H1 (cell line): ENCODE measurements around the gene TAF4. TPM values are rescaled to one million over a fixed set of nuclear protein-coding genes. Genes with fewer than 3 reads are reported as not detected.
A peak's percentile ranks its signal among the peaks of the same experiment; 100 is the strongest.

Source experiments
- CTCF ChIA-PET: fragments of 300-600 bp; sonication (Branson Sonifier 250); formaldehyde crosslinking; loops from one replicate; lab custom pipeline; 2021; ENCODE audit not compliant: partially characterized antibody; lab: Charles Lee
- POLR2A ChIA-PET: fragments of 300-600 bp; sonication (Branson Sonifier 250); formaldehyde crosslinking; loops from one replicate; lab custom pipeline; 2021; ENCODE audit warnings: inconsistent platforms; ENCODE audit not compliant: partially characterized antibody; lab: Charles Lee
- DNase-seq, 2 experiments: peaks; one replicate each; pipeline versions ENCODE4 v3.0.0 to v3.0.0-alpha.2; 2010 to 2022; ENCODE audit warnings: low spot score in 2 of 2, low read depth in 1 of 2, mixed read lengths in 1 of 2
- FAIRE-seq: peaks from 2 replicates; lab custom pipeline; 2011; peaks lifted over from hg19 to GRCh38; lab: Jason Lieb, UNC
- H2AFZ ChIP-seq: 2 replicates; pipeline ENCODE4 v1.8.1; 2012; ENCODE audit warnings: low read length, inconsistent platforms
- H2AK5ac ChIP-seq: 2 replicates; pipeline ENCODE4 v1.6.1; 2013; ENCODE audit warnings: low read depth, low read length
- H2BK120ac ChIP-seq: replicated peaks from 2 replicates; pipeline ENCODE3; 2013; ENCODE audit warnings: low read depth, low read length, inconsistent platforms
- H2BK12ac ChIP-seq: 2 replicates; pipeline ENCODE4 v1.6.1; 2013; ENCODE audit warnings: low read depth, low read length
- H2BK15ac ChIP-seq: 2 replicates; pipeline ENCODE4 v1.6.1; 2013; ENCODE audit warnings: low read length
- H2BK20ac ChIP-seq: 2 replicates; pipeline ENCODE4 v1.6.1; 2013; ENCODE audit warnings: low read length
- H2BK5ac ChIP-seq: 2 replicates; pipeline ENCODE4 v1.6.1; 2013; ENCODE audit warnings: low read depth, low read length
- H3K14ac ChIP-seq: 2 replicates; pipeline ENCODE4 v1.6.1; 2013; ENCODE audit warnings: inconsistent platforms; ENCODE audit not compliant: insufficient read length
- H3K18ac ChIP-seq: 2 replicates; pipeline ENCODE4 v1.6.1; 2013; ENCODE audit warnings: low read length; ENCODE audit errors: extremely low read depth
- H3K23ac ChIP-seq: 2 replicates; pipeline ENCODE4 v1.6.1; 2013; ENCODE audit warnings: inconsistent platforms; ENCODE audit not compliant: insufficient read length
- H3K23me2 ChIP-seq: 2 replicates; pipeline ENCODE4 v1.6.1; 2013; ENCODE audit warnings: low read depth, low read length
- H3K27ac ChIP-seq: 2 replicates; pipeline ENCODE4 v1.6.1; 2011; ENCODE audit warnings: low read depth, low read length, inconsistent platforms
- H3K27me3 ChIP-seq, 4 experiments: replicated peaks in 1 of 4; 1 replicate in 1 of 4; 2 replicates in 3 of 4; pipeline versions ENCODE4 v1.6.1 to v1.8.1; 2011 to 2013; ENCODE audit warnings: low read length in 3 of 4, mild to moderate bottlenecking in 3 of 4, inconsistent platforms in 2 of 4, mixed read lengths in 2 of 4, moderate library complexity in 1 of 4; ENCODE audit not compliant: control insufficient read depth in 3 of 4, insufficient read depth in 3 of 4; ENCODE audit errors: extremely low read depth in 1 of 4
- H3K36me3 ChIP-seq, 4 experiments: 2 replicates each; pipeline versions ENCODE4 v1.6.1 to v1.8.1; 2011 to 2013; ENCODE audit warnings: mild to moderate bottlenecking in 4 of 4, low read length in 3 of 4, moderate library complexity in 2 of 4, control low read depth in 1 of 4, inconsistent platforms in 1 of 4; ENCODE audit not compliant: insufficient read depth in 4 of 4, control insufficient read depth in 2 of 4
- H3K4ac ChIP-seq: replicated peaks from 2 replicates; pipeline ENCODE3; 2013; ENCODE audit warnings: low read length, low read depth, mixed read lengths, inconsistent platforms; ENCODE audit not compliant: insufficient read length
- H3K4me1 ChIP-seq, 4 experiments: replicated peaks in 1 of 4; 1 replicate in 1 of 4; 2 replicates in 3 of 4; pipeline versions ENCODE4 v1.6.1 to v1.8.1; 2011 to 2013; ENCODE audit warnings: low read length in 3 of 4, inconsistent platforms in 2 of 4, mixed read lengths in 1 of 4; ENCODE audit not compliant: insufficient read depth in 4 of 4, control insufficient read depth in 3 of 4
- H3K4me2 ChIP-seq, 2 experiments: 2 replicates each; pipeline versions ENCODE4 v1.6.1 to v1.8.1; 2011 to 2013; ENCODE audit warnings: low read depth in 2 of 2, low read length in 2 of 2, control low read depth in 1 of 2, inconsistent platforms in 1 of 2, mild to moderate bottlenecking in 1 of 2; ENCODE audit not compliant: insufficient read depth in 1 of 2
- H3K4me3 ChIP-seq, 4 experiments: fragments of 200-600, 300-600 bp in 1 of 4; sonication (generic), shearing (Covaris generic), sonication (Bioruptor Twin) in 1 of 4; 2 replicates each; pipeline versions ENCODE4 v1.5.1 to v1.8.1; 2011 to 2016; ENCODE audit warnings: low read length in 4 of 4, low read depth in 3 of 4, control low read depth in 2 of 4, inconsistent platforms in 2 of 4, mild to moderate bottlenecking in 2 of 4, mixed read lengths in 1 of 4, moderate library complexity in 1 of 4; ENCODE audit not compliant: insufficient read depth in 2 of 4; ENCODE audit errors: extremely low read depth in 1 of 4
- H3K56ac ChIP-seq: replicated peaks from 2 replicates; pipeline ENCODE3; 2013; ENCODE audit warnings: low read depth, mild to moderate bottlenecking, mixed read lengths, low read length, inconsistent platforms; ENCODE audit not compliant: insufficient read length
- H3K79me1 ChIP-seq: 2 replicates; pipeline ENCODE4 v1.6.1; 2013; ENCODE audit warnings: low read depth, low read length, control low read depth
- H3K79me2 ChIP-seq, 2 experiments: 2 replicates each; pipeline versions ENCODE4 v1.6.1 to v1.8.1; 2012 to 2013; ENCODE audit warnings: low read length in 2 of 2, mild to moderate bottlenecking in 2 of 2, inconsistent platforms in 1 of 2; ENCODE audit not compliant: insufficient read depth in 2 of 2, control insufficient read depth in 1 of 2
- H3K9ac ChIP-seq, 4 experiments: replicated peaks in 1 of 4; 1 replicate in 1 of 4; 2 replicates in 3 of 4; pipeline versions ENCODE4 v1.6.1 to v1.8.1; 2011 to 2013; ENCODE audit warnings: low read depth in 3 of 4, low read length in 3 of 4, control low read depth in 2 of 4, mild to moderate bottlenecking in 2 of 4, moderate library complexity in 2 of 4, inconsistent platforms in 1 of 4; ENCODE audit errors: extremely low read depth in 1 of 4
- H3K9me3 ChIP-seq, 2 experiments: 2 replicates each; pipeline versions ENCODE4 v1.6.1 to v1.8.1; 2012 to 2013; ENCODE audit warnings: mild to moderate bottlenecking in 2 of 2, moderate library complexity in 2 of 2, control low read depth in 1 of 2, inconsistent platforms in 1 of 2, low read depth in 1 of 2, low read length in 1 of 2, mixed read lengths in 1 of 2; ENCODE audit not compliant: insufficient read depth in 2 of 2
- H4K20me1 ChIP-seq, 2 experiments: replicated peaks in 1 of 2; 2 replicates each; pipeline versions ENCODE3 to v1.8.1; 2011 to 2013; ENCODE audit warnings: inconsistent platforms in 2 of 2, low read length in 2 of 2, mild to moderate bottlenecking in 1 of 2; ENCODE audit not compliant: insufficient read depth in 2 of 2, control insufficient read depth in 1 of 2
- H4K5ac ChIP-seq: 2 replicates; pipeline ENCODE4 v1.6.1; 2013; ENCODE audit warnings: low read length, low read depth, mixed read lengths, inconsistent platforms; ENCODE audit not compliant: insufficient read length
- H4K8ac ChIP-seq: 2 replicates; pipeline ENCODE4 v1.8.0; 2013; ENCODE audit warnings: mild to moderate bottlenecking, moderate library complexity, low read length, inconsistent platforms; ENCODE audit not compliant: insufficient read depth; ENCODE audit errors: extremely low read depth
- H4K91ac ChIP-seq: replicated peaks from 2 replicates; pipeline ENCODE3; 2013; ENCODE audit warnings: low read length, mixed read lengths, inconsistent platforms; ENCODE audit not compliant: insufficient read length
- ASH2L ChIP-seq: fragments of 200-600, 300-600 bp; sonication (generic); IDR thresholded peaks from one replicate; pipeline ENCODE4 v1.7.1; 2017; ENCODE audit warnings: low read length
- BCL11A ChIP-seq, 2 experiments: IDR thresholded peaks; one replicate each; pipeline ENCODE4 v1.6.1; 2011; ENCODE audit warnings: low read depth in 2 of 2, low read length in 2 of 2, mild to moderate bottlenecking in 2 of 2
- CBX5 ChIP-seq: fragments of 300-800, 300-1000 bp; sonication (generic); IDR thresholded peaks from 2 replicates; pipeline ENCODE4 v1.7.1; 2016; ENCODE audit warnings: antibody characterized with exemption, low read length, low read depth
- CHD2 ChIP-seq: IDR thresholded peaks from 2 replicates; pipeline ENCODE4 v1.6.1; 2012; ENCODE audit warnings: low read length, improper control_type of control experiment
- EZH2 ChIP-seq: fragments of 200-600 bp; sonication (generic); IDR thresholded peaks from 2 replicates; pipeline ENCODE4 v1.7.1; 2012; ENCODE audit warnings: low read depth, mild to moderate bottlenecking, moderate library complexity, low read length, inconsistent platforms; ENCODE audit not compliant: severe bottlenecking
- NANOG ChIP-seq: IDR thresholded peaks from 2 replicates; pipeline ENCODE4 v1.6.1; 2011; ENCODE audit warnings: low read length, low read depth, mild to moderate bottlenecking, inconsistent platforms; ENCODE audit not compliant: insufficient read depth, poor library complexity, severe bottlenecking
- RBBP5 ChIP-seq: IDR thresholded peaks from 2 replicates; pipeline ENCODE4 v1.7.1; 2012; ENCODE audit warnings: low read depth, mild to moderate bottlenecking, inconsistent platforms, low read length, moderate library complexity, borderline replicate concordance
- SAP30 ChIP-seq: fragments of 300-600 bp; sonication (generic); IDR thresholded peaks from 2 replicates; pipeline ENCODE4 v1.7.1; 2012; ENCODE audit warnings: low read length, moderate library complexity, mild to moderate bottlenecking, inconsistent platforms; ENCODE audit not compliant: insufficient read depth, insufficient replicate concordance
- SP4 ChIP-seq: IDR thresholded peaks from 2 replicates; pipeline ENCODE4 v1.6.1; 2012; ENCODE audit warnings: low read length, inconsistent platforms
- SRF ChIP-seq: IDR thresholded peaks from 2 replicates; pipeline ENCODE4 v1.6.1; 2011; ENCODE audit warnings: mild to moderate bottlenecking, low read depth, low read length, moderate library complexity
- WGBS, 2 experiments: shearing (Covaris generic) in 1 of 2; methylation state at CpG; one replicate each; pipeline versions ENCODE4 v1.1.6 to v1.1.7; 2013 to 2015; ENCODE audit warnings: low lambda C conversion rate in 2 of 2, mixed read lengths in 2 of 2, inconsistent platforms in 1 of 2, low coverage in 1 of 2, missing lambda C conversion rate in 1 of 2; ENCODE audit not compliant: insufficient replicate concordance in 2 of 2, insufficient coverage in 1 of 2, insufficient read length in 1 of 2; ENCODE audit errors: extremely low coverage in 1 of 2, missing lambda C conversion rate in 1 of 2; 5-methylcytosine and 5-hydroxymethylcytosine counted together
- polyA plus RNA-seq, 7 experiments: library from polyadenylated mRNA; depleted of rRNA in 3 of 7; stranded (reverse) in 5 of 7; unstranded in 2 of 7; fragments of >200 nt in 5 of 7; fragments of 200-250 nt in 2 of 7; gene quantifications; 1 replicate in 5 of 7; 2 replicates in 1 of 7; 4 replicates in 1 of 7; pipeline versions ENCODE4 v1.2.1 to v1.2.3, GENCODE V29; 2011 to 2013; ENCODE audit warnings: missing spikeins in 2 of 7, mixed read lengths in 2 of 7
- total RNA-seq: library from RNA; stranded (reverse); fragmentation: NEBNext Ultra II Directional; extraction: Animal tissue kit (Norgen Biotek cat#: 25700); gene quantifications from 2 replicates; pipeline ENCODE4 v1.2.1, GENCODE V29; 2021

Gene TAF4
- total and polyA plus RNA-seq, 2 of the 8 experiments (the other 6 are each of a cell fraction or from before 2014, with no cell fraction given) = 16.0 to 30.1 TPM

- peaks cover 0 to 3% of the 10 kb centered on the region in 2 experiments for H4K20me1 ChIP-seq
- H3K9me3 ChIP-seq = no peaks in the 10 kb centered on the region; a peak in 1 of 4 replicates
- H3K4me2 ChIP-seq = no peak overlapping the region
- no peaks in the 10 kb centered on the region for H3K27me3 ChIP-seq
- DNase-seq = peak in 1 of 2 experiments; percentile 36
- H3K14ac ChIP-seq = no peak overlapping the region
- no peaks in the 10 kb centered on the region for H3K79me2 ChIP-seq
- peak overlapping the region; percentile 57; the same call in 1 of the 2 replicates for H2AK5ac ChIP-seq
- no peak for FAIRE-seq
- no peak overlapping the region for H4K5ac ChIP-seq
- POLR2A ChIA-PET = no interaction called here
- no peak overlapping the region for H2AFZ ChIP-seq
- H3K23ac ChIP-seq = no peak overlapping the region
- no peaks in the 10 kb centered on the region for H3K79me1 ChIP-seq
- no peak overlapping the region for H3K27ac ChIP-seq
- no peak overlapping the region for H2BK120ac ChIP-seq
- no peak overlapping the region for H2BK20ac ChIP-seq
- no peak overlapping the region for H3K4ac ChIP-seq
- 0 out of 2 replicates have a peak overlapping the region, but pooled peaks have one; percentile 19 for H2BK12ac ChIP-seq
- CTCF ChIA-PET = no interaction called here
- no peaks in the 10 kb centered on the region; a peak in 1 of 8 replicates for H3K36me3 ChIP-seq
- H3K56ac ChIP-seq = no peak overlapping the region
- no peak overlapping the region for H3K18ac ChIP-seq
- H3K4me3 ChIP-seq = no peak overlapping the region
- peaks cover 0 to 24% (median 8%) of the 10 kb centered on the region in 4 experiments; a peak in 5 of 7 replicates for H3K4me1 ChIP-seq
- no peak overlapping the region for H4K8ac ChIP-seq
- no peak overlapping the region for H2BK15ac ChIP-seq
- no peak for TF ChIP-seq EZH2
- no peak for TF ChIP-seq BCL11A (IDR thresholded peaks at IDR 0.05; ENCODE audit: low read depth in 2 of 2, low read length in 2 of 2)
- TF ChIP-seq SP4 = no peak
- no peak for TF ChIP-seq SAP30
- TF ChIP-seq RBBP5 = no peak
- no peak for TF ChIP-seq SRF
- TF ChIP-seq CHD2 = no peak
- no peak for TF ChIP-seq CBX5
- TF ChIP-seq NANOG = no peak
- TF ChIP-seq ASH2L = no peak
- no peak overlapping the region for H3K9ac ChIP-seq
- H2BK5ac ChIP-seq = peak overlapping the region; percentile 29; the same call in 1 of the 2 replicates
- no peaks in the 10 kb centered on the region for H3K23me2 ChIP-seq
- H4K91ac ChIP-seq = no peak overlapping the region
- 84% methylated on average over 9 of the region's 9 CpGs; no CpG with 5 or more reads in 1 of the 2 experiments for WGBS, 2 experiments
These were observed 133.5 kb downstream of the TAF4 start for GRCh38 chr20:61932199-61932592.
